ENCODE measurements around the gene AURKAIP1.

DNA sequence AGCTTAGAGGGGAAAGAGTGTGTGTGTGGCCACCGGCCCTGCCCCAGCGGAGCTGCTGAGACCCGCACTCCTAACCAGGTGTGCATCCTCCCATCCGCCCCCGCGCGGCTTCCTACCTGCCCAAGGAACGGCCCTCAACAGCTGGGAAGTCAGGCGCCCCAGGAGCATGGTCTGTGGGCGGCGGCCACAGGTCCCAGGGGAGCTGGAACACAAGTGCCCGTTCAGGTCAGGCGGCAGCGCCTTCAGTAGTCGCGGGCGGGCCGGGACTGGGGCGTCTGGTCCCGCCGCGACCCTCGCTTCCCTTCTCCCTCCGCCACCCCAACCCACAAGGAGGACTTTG lies 448 bp downstream of the AURKAIP1 start:
- TF ChIP-seq CTCF (IDR thresholded peaks at IDR 0.05): no peak
- no peak for TF ChIP-seq POLR2A (IDR thresholded peaks at IDR 0.05)
